ENCODE measurements around the gene ERG.

Gene ERG

DNA sequence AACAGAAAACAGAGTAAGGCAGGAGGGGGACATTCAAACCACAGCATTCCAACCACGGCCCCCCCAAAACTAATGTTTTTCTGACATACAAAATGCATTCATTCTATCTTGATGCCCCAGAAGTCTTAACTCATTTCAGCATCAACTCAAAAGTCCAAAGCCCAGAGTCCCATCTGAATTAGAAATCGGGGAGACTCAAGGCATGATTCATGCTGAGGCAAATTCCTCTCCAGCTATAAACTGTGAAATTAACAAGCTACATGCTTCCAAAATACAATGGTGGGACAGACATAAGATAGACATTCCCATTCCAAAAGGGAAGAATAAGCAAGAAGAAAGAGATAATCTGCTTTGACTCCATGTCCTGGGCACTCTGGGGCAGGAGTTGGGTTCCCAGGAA is 167.6 kb downstream of the ERG start:
- DNase-seq (ENCODE audit: low read depth): no peak

Data from non-pigmented ciliary epithelial cell (primary cell).